ENCODE data around the gene ITPKB.
"Not testable (repeated sequence)": the region's sequence is repeated elsewhere in the genome, so short reads cannot be mapped to it uniquely, and the experiment has no call there.

Gene ITPKB

DNA sequence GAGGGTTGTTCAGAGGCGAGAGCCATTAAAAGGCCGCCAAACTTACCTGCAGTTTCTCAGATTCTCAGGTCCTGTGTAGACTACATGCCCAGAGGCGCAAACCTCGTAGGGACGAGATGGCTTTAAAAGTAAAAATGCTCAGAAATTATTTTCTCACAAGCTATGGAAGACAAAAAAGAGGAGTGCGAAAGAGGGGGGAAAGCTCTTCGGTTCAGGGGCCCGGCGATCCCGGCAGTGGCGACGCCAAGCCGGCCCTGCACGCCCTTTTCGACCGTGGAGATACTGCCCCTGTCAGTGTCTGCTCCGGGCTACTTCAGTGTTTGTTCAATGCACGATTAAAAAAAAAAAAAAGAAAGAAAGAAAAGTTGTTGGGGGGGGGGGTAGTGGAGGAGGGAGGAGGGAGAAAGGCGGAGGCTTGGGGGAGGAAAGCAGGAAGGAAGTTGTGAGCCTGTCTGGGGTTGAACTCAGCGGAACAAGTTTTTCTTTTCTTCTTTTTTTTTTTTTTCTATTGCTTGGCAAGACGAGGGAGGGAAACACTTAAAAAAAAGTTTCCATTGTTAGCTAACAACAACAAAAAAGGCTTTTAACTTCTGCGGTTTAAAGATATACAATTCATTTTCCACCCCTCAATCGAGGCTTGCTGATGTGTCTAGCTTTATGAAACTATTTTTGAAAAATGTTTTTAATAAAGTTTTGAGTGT lies at the start of gene ITPKB:
Gene ITPKB, minus strand, starts transcription at position 288 of the 701 bp plus-strand sequence. CDS start 1,824 bp downstream, outside the sequence.
- peak; percentile 74 for DNase-seq

DNA sequence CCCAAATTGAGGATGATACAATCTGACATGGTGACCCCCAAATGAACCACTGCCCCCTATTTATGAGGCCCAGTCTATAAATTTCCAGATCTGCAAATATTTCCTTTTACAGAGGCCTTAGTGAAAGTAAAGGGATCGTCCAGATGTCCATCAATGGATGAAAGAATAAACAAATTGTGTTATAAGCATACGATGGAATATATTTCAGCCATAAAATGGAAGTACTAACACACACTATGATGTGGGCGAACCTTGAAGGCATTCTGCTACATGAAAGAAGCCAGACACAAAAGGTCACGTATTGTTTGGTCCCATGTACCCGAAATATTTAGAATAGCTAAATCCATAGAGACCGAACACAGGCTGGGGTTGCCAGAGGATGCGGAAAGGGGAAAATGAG lies 48.6 kb upstream of the ITPKB start:
- DNase-seq = no peak

DNA sequence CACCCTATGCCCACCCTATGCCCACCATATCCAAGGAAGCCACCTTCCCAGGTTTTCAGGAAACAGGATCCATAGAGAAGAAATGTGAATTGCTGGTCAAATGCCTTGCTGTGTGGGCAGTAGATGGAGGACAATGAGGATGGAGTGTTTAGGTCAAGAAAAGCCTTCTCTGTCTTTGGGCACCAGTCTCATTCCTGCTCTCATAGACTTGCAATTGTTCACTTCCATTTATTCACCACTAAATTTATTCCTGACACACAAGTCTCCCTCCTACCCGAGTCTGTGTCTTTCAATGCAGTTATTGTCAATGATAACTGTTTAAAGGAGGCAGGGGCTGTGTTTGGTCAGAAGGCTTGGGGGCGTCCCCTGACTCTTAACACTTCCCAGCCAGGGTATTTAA lies 48.0 kb upstream of the ITPKB start:
- no peak for DNase-seq

DNA sequence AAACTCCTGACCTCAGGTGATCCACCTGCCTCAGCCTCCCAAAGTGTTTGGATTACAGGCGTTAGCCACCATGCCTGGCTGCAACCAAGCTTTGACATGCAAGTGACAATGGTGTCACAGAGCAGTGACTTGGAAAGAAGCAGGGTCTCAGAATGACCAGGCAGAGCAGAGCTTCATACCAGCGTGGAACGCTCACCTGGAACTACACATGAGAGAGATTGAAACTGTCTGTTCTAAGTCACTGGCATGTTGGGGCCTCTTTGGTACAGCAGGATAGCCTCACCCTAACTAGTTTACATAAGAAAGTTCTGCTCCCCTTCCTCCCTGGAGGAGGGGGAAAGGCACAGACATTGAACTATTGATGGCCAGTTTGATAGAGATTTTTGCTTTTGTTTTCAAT lies 47.5 kb upstream of the ITPKB start:
- DNase-seq = peak; percentile 21

DNA sequence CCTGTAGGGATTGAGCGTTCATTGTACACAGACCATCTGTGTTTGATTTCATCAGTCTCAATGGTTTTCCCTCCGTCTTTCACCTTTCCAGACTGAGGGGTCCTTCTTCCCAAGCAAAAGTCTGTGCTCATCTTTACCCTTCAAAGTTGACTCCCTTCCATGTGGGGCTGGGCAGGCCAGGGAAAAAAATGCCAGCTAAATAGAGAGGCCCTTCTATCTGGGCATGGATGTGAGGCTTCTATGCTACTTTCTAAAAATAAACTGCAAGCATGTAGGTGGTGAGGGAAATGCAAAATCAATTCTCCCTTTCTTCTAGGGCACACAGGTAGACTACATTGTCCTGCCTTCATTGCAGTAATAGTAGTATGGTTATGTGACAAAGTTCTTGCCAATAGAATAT lies 46.7 kb upstream of the ITPKB start:
- DNase-seq = no peak

DNA sequence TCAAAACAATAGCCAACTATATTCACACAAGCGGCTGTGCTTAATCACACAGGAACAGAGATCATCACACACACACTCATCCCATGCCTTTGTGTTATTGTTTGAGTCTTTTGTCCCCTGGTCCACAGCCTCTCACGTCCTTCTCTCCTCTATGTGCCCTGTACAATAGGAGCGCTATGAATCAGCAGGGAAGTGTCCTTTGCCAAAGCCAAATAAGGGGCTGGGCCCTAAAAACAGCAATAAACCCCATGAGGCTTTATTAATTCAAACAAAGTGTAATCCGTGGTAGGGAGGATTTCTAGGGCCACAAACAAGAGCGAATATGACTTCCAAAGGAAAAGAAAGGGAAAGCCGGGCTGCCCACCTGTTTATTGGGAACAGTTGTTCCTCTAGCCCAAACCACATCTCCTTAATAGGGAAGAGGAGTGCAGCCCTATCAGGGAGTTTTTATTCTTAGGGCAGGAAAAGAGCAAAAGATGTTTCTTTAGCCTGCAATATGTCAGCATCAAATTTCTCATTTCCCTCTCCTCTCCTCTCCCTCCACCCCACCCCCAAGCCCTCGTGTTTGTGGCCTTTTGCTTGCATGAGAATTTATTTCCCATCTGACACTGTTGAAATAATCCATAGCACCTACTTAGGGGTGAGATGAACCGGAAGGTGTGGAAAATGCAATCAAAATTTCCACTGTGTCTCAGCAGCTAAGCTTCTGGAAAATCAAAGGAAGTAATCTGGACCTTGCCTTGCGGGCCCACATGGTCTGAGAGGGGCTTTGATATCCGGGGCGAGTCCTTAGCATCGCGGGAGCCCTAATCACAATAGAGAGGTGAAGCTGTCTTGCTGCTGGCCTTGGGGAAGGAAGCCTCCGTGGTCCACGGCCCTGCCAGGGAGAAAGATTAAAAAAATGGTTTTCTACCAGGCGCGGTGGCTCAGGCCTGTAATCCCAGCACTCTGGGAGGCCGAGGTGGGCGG lies 45.3 kb upstream of the ITPKB start:
- no peak for DNase-seq

DNA sequence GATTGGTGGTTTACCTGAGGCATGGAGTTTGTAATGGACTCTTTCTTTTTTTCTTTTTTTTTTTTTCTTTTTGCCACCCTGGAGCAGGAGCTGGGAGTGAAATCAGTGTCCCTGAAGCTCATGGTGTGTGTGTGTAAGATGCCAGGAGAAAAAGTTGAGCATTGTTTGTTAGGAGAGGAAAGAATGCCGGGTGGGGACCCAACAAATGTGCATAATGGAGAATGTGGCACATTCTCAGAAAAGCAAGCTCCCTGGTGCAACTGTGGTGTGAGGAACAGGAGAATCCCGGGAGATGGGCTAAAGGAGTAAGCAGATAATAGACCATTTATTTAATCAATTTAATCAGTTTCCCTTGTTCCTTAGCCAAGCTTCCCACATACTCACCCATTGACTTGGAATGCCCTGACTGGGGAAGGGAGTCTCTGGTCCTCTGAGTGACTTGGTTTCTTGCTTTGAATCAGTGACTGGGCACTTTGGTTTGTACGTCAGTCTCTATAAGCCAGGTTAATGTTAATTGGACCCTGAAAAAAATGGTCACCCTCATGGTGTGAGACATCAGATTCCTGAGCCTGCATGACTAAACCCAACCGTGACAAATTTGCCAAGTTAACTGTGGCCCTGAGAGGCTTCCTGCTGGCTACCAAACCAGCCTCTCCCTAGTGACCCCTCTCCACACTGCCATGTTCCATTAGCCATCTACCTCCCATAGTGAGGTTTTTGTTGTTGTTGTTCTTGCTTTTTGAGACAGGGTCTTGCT lies 43.9 kb upstream of the ITPKB start:
- no peak for DNase-seq

DNA sequence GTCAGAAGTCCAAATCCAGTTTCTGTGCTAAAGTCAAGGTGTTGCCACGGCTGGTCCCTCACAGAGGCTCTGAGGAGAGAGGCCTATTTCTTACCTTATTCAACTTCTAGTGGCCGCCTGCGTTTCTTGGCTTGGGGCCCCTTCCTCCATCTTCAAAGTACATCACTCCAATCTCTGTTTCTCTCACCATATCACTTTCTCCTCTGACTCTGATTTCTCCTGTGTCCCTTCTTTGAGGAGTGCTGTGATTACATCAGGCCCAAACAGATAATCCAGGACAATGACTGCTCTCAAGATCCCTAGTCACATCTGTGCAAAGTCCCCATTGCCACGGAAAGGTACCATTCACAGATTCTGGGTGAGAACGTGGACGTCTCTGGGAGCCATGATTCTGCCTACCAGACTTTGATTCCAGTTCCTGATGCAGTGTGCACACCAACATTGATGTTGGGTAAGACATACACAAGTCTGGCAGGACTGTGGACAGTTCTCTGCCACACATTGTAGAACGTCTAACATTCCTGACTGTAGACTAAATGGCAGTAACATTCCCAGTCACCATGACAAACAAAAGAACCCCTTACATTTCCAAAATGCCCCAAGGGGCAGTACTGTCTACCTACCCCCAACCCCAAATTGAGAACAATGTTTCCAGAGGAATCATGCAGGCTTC lies 43.0 kb upstream of the ITPKB start:
- no peak for DNase-seq

DNA sequence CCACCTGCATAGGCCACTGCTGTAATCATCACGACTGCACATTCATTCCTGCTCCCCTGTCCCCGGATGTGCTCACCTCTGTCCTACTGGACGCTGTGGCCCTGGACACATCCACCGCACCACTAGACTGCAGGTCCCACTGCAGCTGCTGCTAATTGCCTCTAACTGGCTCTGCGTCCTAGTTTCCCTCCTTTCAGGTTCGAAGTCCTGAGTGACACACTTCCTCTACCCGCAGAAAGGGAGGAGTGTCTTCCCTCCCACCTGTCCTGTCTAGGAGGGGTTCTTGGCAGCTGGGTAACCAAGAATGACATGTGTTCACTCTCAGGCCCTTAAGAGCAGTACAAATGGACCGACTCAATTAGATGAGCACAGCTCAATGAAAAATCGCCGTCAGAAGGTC lies 40.5 kb upstream of the ITPKB start:
- DNase-seq = no peak

- DNase-seq = no peak
Measured at GRCh38 chr1:226778657-226779058, 39.6 kb upstream of the ITPKB start.

DNA sequence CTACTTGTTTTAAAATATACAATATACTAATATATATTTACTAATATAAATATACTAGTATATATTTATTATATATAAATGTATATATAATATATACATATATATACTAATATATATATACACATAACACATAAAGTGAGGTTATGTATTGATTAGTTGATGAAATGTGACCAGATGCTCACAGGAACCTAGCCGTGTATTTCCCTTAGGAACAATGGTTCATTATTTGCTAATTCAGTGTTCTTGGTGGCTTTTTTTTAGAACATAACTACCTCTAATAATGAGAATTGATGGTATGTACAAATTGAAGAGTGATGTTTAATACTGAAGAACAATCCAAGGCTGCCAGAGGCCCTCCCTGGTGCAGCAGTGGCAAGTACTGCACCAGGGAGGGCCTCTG lies 37.9 kb upstream of the ITPKB start:
- DNase-seq = no peak

- DNase-seq = no peak
Measured at GRCh38 chr1:226776066-226776465, 37.0 kb upstream of the ITPKB start.

- no peak for DNase-seq
Measured at GRCh38 chr1:226772446-226773139, 33.5 kb upstream of the ITPKB start.

GRCh38 chr1:226767170-226767569 lies 28.1 kb upstream of the ITPKB start:
- DNase-seq = not testable (repeated sequence)

DNA sequence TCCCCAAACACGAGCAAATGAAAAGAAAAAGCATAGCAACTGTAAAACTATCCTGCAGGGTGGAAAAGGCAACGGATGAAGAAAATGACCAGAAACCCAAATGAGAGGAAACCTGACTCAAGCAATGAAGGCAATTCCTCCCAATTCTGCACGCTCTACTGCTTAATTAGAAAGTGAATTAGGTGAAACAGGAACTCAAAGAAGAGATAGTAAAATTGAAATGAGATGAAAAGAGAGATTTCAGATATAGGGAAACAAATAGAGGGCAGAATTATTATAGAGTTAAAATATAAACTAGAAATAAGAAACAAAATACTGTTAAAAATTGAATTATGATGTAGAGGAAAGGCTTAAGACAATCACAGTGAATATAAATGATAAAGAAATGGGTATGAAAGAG lies 27.5 kb upstream of the ITPKB start:
- no peak for DNase-seq

- no peak for DNase-seq
Measured at GRCh38 chr1:226764533-226764932, 25.5 kb upstream of the ITPKB start.

GRCh38 chr1:226763905-226764264 lies 24.8 kb upstream of the ITPKB start:
- peak; percentile 32 for DNase-seq

GRCh38 chr1:226762988-226763904 lies 24.2 kb upstream of the ITPKB start:
- DNase-seq = no peak

DNA sequence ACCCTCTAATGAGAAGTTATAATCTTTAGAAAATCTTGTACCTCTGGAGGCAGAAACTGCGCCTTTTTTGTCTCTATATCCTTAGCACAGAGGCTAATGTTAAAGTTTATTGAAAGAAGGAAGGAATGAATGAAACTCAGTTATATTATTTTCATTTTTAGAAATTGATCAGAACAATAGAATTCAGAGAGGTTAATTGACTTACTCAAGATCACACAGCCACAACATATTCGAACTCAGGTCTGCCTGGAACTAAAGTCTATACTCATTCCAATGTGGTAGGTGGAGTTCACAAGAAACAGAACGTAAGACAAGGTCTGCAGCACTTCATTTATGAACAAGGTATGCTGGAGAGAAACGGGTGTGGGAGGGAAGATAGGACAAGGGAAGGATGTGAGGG lies 23.0 kb upstream of the ITPKB start:
- DNase-seq = no peak

DNA sequence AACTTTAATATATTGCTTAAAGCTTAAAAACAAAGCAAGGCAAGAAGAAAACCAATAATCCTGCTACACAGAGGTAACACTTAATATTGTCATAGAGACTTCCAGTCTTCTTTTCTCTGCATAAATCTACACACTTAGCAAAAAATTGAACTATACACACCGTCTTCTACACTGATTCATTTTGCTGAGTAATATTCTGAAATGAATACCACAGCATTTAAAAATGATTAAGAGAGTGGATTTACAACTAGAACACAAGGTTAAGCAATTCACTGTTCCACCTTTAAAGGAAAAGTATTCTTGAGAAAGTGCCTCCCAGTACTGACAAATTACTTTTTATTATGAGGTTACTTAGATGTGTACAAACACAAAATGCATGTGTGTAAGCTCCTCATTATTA lies 22.2 kb upstream of the ITPKB start:
- peak; percentile 17 for DNase-seq

Measured in activated CD4-positive, alpha-beta T cell treated with anti-CD3 and anti-CD28 coated beads, Interleukin-2, Interleukin-6, amounts not matched to agents 100 ng/mL and 50 ng/mL, durations not matched to agents 16 hours and 8 hours (primary cell).